PC-3 (cell line): ENCODE results near the gene BTBD16. TPM values are rescaled to one million over a fixed set of nuclear protein-coding genes. Genes with fewer than 3 reads are reported as not detected.

Experiments
- ATAC-seq: fragments of 200-7000 bp; cut with Tn5 transposase; 2 replicates; pipeline ENCODE4 v1.9.1; 2020; ENCODE audit warnings: mild to moderate bottlenecking, moderate library complexity
- BruUV-seq: library from RNA; stranded (reverse); fragments of 400-500 nt; replicated peaks from 2 replicates; lab custom pipeline; 2021; lab: Mats Ljungman, UMichigan
- CTCF ChIA-PET: fragments of 300-600 bp; sonication (Branson Sonifier 250); formaldehyde crosslinking; loops from one replicate; lab custom pipeline; 2022; ENCODE audit warnings: antibody characterized with exemption; lab: Charles Lee
- POLR2A ChIA-PET: fragments of 300-600 bp; sonication (Branson Sonifier 250); formaldehyde crosslinking; loops from one replicate; lab custom pipeline; 2022; ENCODE audit warnings: antibody characterized with exemption; ENCODE audit not compliant: unreplicated experiment; lab: Charles Lee
- DNase-seq: peaks from one replicate; pipeline ENCODE4 v3.0.0-alpha.2; 2015
- H2AFZ ChIP-seq: fragments of 300-600 bp; sonication (generic); 2 replicates; pipeline ENCODE4 v1.6.0; 2016; ENCODE audit warnings: antibody characterized with exemption, low read length
- H3F3A ChIP-seq: fragments of 300-600 bp; sonication (generic); one replicate; pipeline ENCODE4 v1.6.0; 2017; ENCODE audit warnings: antibody characterized with exemption, low read length, control low read depth, mild to moderate bottlenecking; ENCODE audit not compliant: unreplicated experiment
- H3K27ac ChIP-seq: fragments of 300-600 bp; sonication (generic); 2 replicates; pipeline ENCODE4 v1.5.1; 2016; ENCODE audit warnings: mild to moderate bottlenecking, low read length
- H3K27me3 ChIP-seq: fragments of 300-600 bp; sonication (generic); 2 replicates; pipeline ENCODE4 v1.6.1; 2016; ENCODE audit warnings: low read length, mixed read lengths
- H3K36me3 ChIP-seq: fragments of 300-600 bp; sonication (generic); 2 replicates; pipeline ENCODE4 v1.6.1; 2016; ENCODE audit warnings: low read depth, mixed run types, low read length, mixed read lengths
- H3K4me1 ChIP-seq: fragments of 300-600 bp; sonication (generic); 2 replicates; pipeline ENCODE4 v1.5.1; 2016; ENCODE audit warnings: low read length; ENCODE audit not compliant: insufficient read depth
- H3K4me2 ChIP-seq: fragments of 300-600 bp; sonication (generic); 2 replicates; pipeline ENCODE4 v1.6.0; 2016; ENCODE audit warnings: low read length
- H3K4me3 ChIP-seq: fragments of 300-600 bp; sonication (generic); 2 replicates; pipeline ENCODE4 v1.5.1; 2016; ENCODE audit warnings: mild to moderate bottlenecking, low read length, mixed read lengths
- H3K79me2 ChIP-seq: fragments of 300-600 bp; sonication (generic); 2 replicates; pipeline ENCODE4 v1.6.1; 2017; ENCODE audit warnings: low read length, mixed read lengths
- H3K9ac ChIP-seq: fragments of 300-600 bp; sonication (generic); 2 replicates; pipeline ENCODE4 v1.6.0; 2016; ENCODE audit warnings: mild to moderate bottlenecking, low read length
- H3K9me2 ChIP-seq: fragments of 300-600 bp; sonication (generic); replicated peaks from 2 replicates; pipeline ENCODE4 v1.6.1; 2016; ENCODE audit warnings: mixed run types, low read length, mixed read lengths
- H3K9me3 ChIP-seq: fragments of 300-600 bp; sonication (generic); 2 replicates; pipeline ENCODE4 v1.6.1; 2016; ENCODE audit warnings: low read length, mixed read lengths
- H4K20me1 ChIP-seq: fragments of 300-600 bp; sonication (generic); 2 replicates; pipeline ENCODE4 v1.6.1; 2016; ENCODE audit warnings: low read length, mixed read lengths
- EZH2 ChIP-seq: fragments of 300-600 bp; sonication (generic); IDR thresholded peaks from one replicate; pipeline ENCODE4 v1.6.1; 2017; ENCODE audit warnings: antibody characterized with exemption, mild to moderate bottlenecking, low read length; ENCODE audit not compliant: unreplicated experiment
- EZH2phosphoT487 ChIP-seq: fragments of 300-600 bp; sonication (generic); IDR thresholded peaks from 2 replicates; pipeline ENCODE4 v1.6.1; 2018; ENCODE audit warnings: mild to moderate bottlenecking, antibody characterized with exemption, low read length, borderline replicate concordance
- intact Hi-C: fragments of 100-400 bp; cut with micrococcal nuclease; formaldehyde crosslinking; loops from 2 replicates; pipeline ENCODE4 v1.9.0; 2023
- total RNA-seq: library from RNA; depleted of rRNA; stranded (reverse); fragments of >200 nt; gene quantifications from 2 replicates; pipeline ENCODE4 v1.2.3, GENCODE V29; 2014
- TF ChIP-seq, protein P1 (sequence below): fragments of 300-600 bp; sonication (generic); conservative IDR thresholded peaks from 2 replicates; pipeline ENCODE4 v1.5.1; 2017; ENCODE audit warnings: antibody characterized with exemption, low read depth, mild to moderate bottlenecking, low read length

The BTBD16 gene
- total RNA-seq, 1 experiment from 2014 or later: not detected

GRCh38 chr10:122233857-122234348 lies 37.2 kb upstream of the BTBD16 start:
- intact Hi-C loops: no loop called here
- H3K4me3 ChIP-seq: no peak overlapping the region
- no peaks in the 10 kb centered on the region for H4K20me1 ChIP-seq
- ATAC-seq (no peak), DNase-seq (no peak)
- CTCF ChIA-PET: no interaction called here
- H3K9ac ChIP-seq: no peak overlapping the region
- no peaks in the 10 kb centered on the region for H3K27me3 ChIP-seq
- no peak overlapping the region for H3K4me2 ChIP-seq
- H3K9me3 ChIP-seq: no peaks in the 10 kb centered on the region
- no TSS peak for BruUV-seq
- H3K79me2 ChIP-seq: no peaks in the 10 kb centered on the region
- no peaks in the 10 kb centered on the region for H3K9me2 ChIP-seq
- POLR2A ChIA-PET: no interaction called here
- peaks cover 37% of the 10 kb centered on the region for H3K4me1 ChIP-seq
- H3F3A ChIP-seq: no peaks in the 10 kb centered on the region
- H3K36me3 ChIP-seq: peaks cover 10% of the 10 kb centered on the region; the same call in 1 of the 2 replicates
- TF ChIP-seq EZH2phosphoT487 (no peak), EZH2 (no peak)
- TF ChIP-seq, protein P1, sequence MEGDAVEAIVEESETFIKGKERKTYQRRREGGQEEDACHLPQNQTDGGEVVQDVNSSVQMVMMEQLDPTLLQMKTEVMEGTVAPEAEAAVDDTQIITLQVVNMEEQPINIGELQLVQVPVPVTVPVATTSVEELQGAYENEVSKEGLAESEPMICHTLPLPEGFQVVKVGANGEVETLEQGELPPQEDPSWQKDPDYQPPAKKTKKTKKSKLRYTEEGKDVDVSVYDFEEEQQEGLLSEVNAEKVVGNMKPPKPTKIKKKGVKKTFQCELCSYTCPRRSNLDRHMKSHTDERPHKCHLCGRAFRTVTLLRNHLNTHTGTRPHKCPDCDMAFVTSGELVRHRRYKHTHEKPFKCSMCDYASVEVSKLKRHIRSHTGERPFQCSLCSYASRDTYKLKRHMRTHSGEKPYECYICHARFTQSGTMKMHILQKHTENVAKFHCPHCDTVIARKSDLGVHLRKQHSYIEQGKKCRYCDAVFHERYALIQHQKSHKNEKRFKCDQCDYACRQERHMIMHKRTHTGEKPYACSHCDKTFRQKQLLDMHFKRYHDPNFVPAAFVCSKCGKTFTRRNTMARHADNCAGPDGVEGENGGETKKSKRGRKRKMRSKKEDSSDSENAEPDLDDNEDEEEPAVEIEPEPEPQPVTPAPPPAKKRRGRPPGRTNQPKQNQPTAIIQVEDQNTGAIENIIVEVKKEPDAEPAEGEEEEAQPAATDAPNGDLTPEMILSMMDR: no peak
- H3K27ac ChIP-seq: no peak overlapping the region
- no peak overlapping the region for H2AFZ ChIP-seq

DNA sequence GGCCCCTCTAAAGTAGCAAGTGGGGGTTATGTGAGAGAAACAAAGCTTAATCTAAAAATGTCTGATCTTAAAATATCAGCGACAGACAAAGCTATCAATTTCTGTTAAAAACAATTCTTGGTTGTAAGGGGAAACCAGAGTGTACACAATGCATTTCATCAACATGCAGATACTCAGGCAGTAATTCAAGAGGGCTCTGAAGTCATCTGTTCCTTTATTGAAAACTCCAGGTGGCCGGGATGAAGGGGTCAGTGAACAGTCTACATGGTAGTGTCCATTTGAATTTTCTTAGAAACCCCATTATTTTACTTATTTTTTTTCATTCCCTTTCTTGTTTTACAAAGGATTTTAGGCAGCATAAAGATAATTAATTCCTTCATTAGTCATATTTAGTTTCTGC lies 36.7 kb upstream of the BTBD16 start:
- no peaks in the 10 kb centered on the region for H3K27me3 ChIP-seq
- H3F3A ChIP-seq: no peaks in the 10 kb centered on the region
- H3K4me3 ChIP-seq: no peak overlapping the region
- intact Hi-C loops: no loop called here
- no peaks in the 10 kb centered on the region for H4K20me1 ChIP-seq
- peak overlapping the region; percentile 23; the same call in 1 of the 2 replicates for H3K27ac ChIP-seq
- ChIA-PET CTCF (no interaction called here), POLR2A (no interaction called here)
- ATAC-seq (no peak), DNase-seq (no peak)
- peaks cover 13% of the 10 kb centered on the region for H3K36me3 ChIP-seq
- no peaks in the 10 kb centered on the region for H3K79me2 ChIP-seq
- H3K4me1 ChIP-seq: peaks cover 37% of the 10 kb centered on the region
- no peaks in the 10 kb centered on the region for H3K9me2 ChIP-seq
- H3K9ac ChIP-seq: no peak overlapping the region
- TF ChIP-seq EZH2phosphoT487 (no peak), EZH2 (no peak)
- TF ChIP-seq, protein P1: no peak
- no peak overlapping the region for H3K4me2 ChIP-seq
- no peaks in the 10 kb centered on the region for H3K9me3 ChIP-seq
- BruUV-seq: no TSS peak
- no peak overlapping the region for H2AFZ ChIP-seq

- Histone ChIP-seq H3K9ac (no peak overlapping the region), H3F3A (no peaks in the 10 kb centered on the region), H3K27me3 (no peaks in the 10 kb centered on the region), H4K20me1 (no peaks in the 10 kb centered on the region), H3K36me3 (peaks cover 8% of the 10 kb centered on the region), H3K9me2 (no peaks in the 10 kb centered on the region), H3K4me1 (peaks cover 37% of the 10 kb centered on the region), H3K4me2 (peak overlapping the region; percentile 27), H3K9me3 (no peaks in the 10 kb centered on the region), H2AFZ (no peak overlapping the region), H3K27ac (peak overlapping the region; percentile 69), H3K79me2 (no peaks in the 10 kb centered on the region), H3K4me3 (no peak overlapping the region)
- ATAC-seq (peak; percentile 79), DNase-seq (peak; percentile 73)
- no peak for TF ChIP-seq EZH2phosphoT487
- TF ChIP-seq, protein P1: no peak
- no peak for TF ChIP-seq EZH2
- ChIA-PET POLR2A (no interaction called here), CTCF (interaction anchor here (0.6 kb wide), 1 partner anchor 265 kb away, joined by 3 read pairs; no protein-coding TSS in a partner anchor)
- intact Hi-C loops: loop anchor here (5.0 kb wide), 1 partner anchor 94 kb away; no protein-coding TSS in a partner anchor
- BruUV-seq: no TSS peak
Measured at GRCh38 chr10:122236690-122237306, 34.3 kb upstream of the BTBD16 start.
